LoVo (cell line): ENCODE measurements around the gene EPHB2.
"Not testable (repeated sequence)": the region's sequence is repeated elsewhere in the genome, so short reads cannot be mapped to it uniquely, and the experiment has no call there.

Experiments used
- DNase-seq: peaks from one replicate; pipeline ENCODE4 v3.0.0-alpha.2; 2016; ENCODE audit warnings: low spot score

EPHB2 gene

GRCh38 chr1:22838965-22839364 lies 128.3 kb downstream of the EPHB2 start:
- DNase-seq: no peak

- no peak for DNase-seq
These were observed 129.2 kb downstream of the EPHB2 start for GRCh38 chr1:22839806-22840205.

GRCh38 chr1:22841142-22841541 lies 130.5 kb downstream of the EPHB2 start:
- DNase-seq: no peak

GRCh38 chr1:22841860-22842281 lies 131.2 kb downstream of the EPHB2 start:
- DNase-seq: no peak

GRCh38 chr1:22843441-22844183 lies 133.0 kb downstream of the EPHB2 start:
- DNase-seq: not testable (repeated sequence)

- no peak for DNase-seq
These were observed 134.0 kb downstream of the EPHB2 start for GRCh38 chr1:22844621-22845020.

- no peak for DNase-seq
These were observed 134.8 kb downstream of the EPHB2 start for GRCh38 chr1:22845398-22845935.

GRCh38 chr1:22846458-22846857 lies 135.8 kb downstream of the EPHB2 start:
- no peak for DNase-seq

- no peak for DNase-seq
These were observed 136.6 kb downstream of the EPHB2 start for GRCh38 chr1:22847249-22847648.

GRCh38 chr1:22847709-22848108 lies 137.1 kb downstream of the EPHB2 start:
- no peak for DNase-seq

- DNase-seq: no peak
These were observed 137.8 kb downstream of the EPHB2 start for GRCh38 chr1:22848405-22848804.

GRCh38 chr1:22849770-22850169 lies 139.1 kb downstream of the EPHB2 start:
- no peak for DNase-seq

- no peak for DNase-seq
These were observed 139.6 kb downstream of the EPHB2 start for GRCh38 chr1:22850281-22850680.

- no peak for DNase-seq
These were observed 140.0 kb downstream of the EPHB2 start for GRCh38 chr1:22850681-22851080.

- DNase-seq: no peak
These were observed 140.9 kb downstream of the EPHB2 start for GRCh38 chr1:22851517-22851916.

GRCh38 chr1:22852144-22852655 lies 141.6 kb downstream of the EPHB2 start:
- DNase-seq: no peak

- no peak for DNase-seq
These were observed 143.1 kb downstream of the EPHB2 start for GRCh38 chr1:22853651-22854185.

GRCh38 chr1:22854688-22855565 lies 144.3 kb downstream of the EPHB2 start:
- no peak for DNase-seq

- no peak for DNase-seq
These were observed 145.3 kb downstream of the EPHB2 start for GRCh38 chr1:22855668-22856606.

- no peak for DNase-seq
These were observed 147.0 kb downstream of the EPHB2 start for GRCh38 chr1:22857661-22858060.

GRCh38 chr1:22860414-22860800 lies 149.8 kb downstream of the EPHB2 start:
- DNase-seq: no peak
